ENCODE results near the gene OR2G6.

OR2G6 gene

GRCh38 chr1:248576260-248576980, 68.5 kb downstream of the OR2G6 start:
- DNase-seq: no peak
